GM10248 (cell line): ENCODE measurements around the gene NOP53.
"Not testable (repeated sequence)": the region's sequence is repeated elsewhere in the genome, so short reads cannot be mapped to it uniquely, and the experiment has no call there.

Source experiments
- CTCF ChIA-PET: fragments of 300-600 bp; sonication (Branson Sonifier 250); formaldehyde crosslinking; extraction: SDS; loops from one replicate; lab custom pipeline; 2021; ENCODE audit warnings: antibody characterized with exemption; lab: Yijun Ruan, JAX
- POLR2A ChIA-PET: fragments of 350-650 bp; sonication (Branson Sonifier 250); formaldehyde crosslinking; extraction: SDS; loops from one replicate; lab custom pipeline; 2020; ENCODE audit warnings: antibody characterized with exemption; lab: Yijun Ruan, JAX
- DNase-seq: peaks from one replicate; pipeline ENCODE4 v3.0.0; 2012; ENCODE audit errors: extremely low spot score
- CTCF ChIP-seq: IDR thresholded peaks from 2 replicates; pipeline ENCODE4 v1.5.1; 2012; ENCODE audit warnings: mild to moderate bottlenecking, low read depth; ENCODE audit errors: extremely low read depth, missing control alignments, control extremely low read depth

Gene NOP53

GRCh38 chr19:47741544-47742140, 3.7 kb upstream of the NOP53 start:
- DNase-seq = no peak

GRCh38 chr19:47742634-47743033, 2.7 kb upstream of the NOP53 start:
- TF ChIP-seq CTCF = no peak
- POLR2A ChIA-PET = interaction anchor here (0.6 kb wide), 1 partner anchor 24 kb away, joined by 5 read pairs; no protein-coding TSS in a partner anchor
- DNase-seq = no peak
- CTCF ChIA-PET = interaction anchor here (0.7 to 3.5 kb wide), 11 partner anchors 14 to 451 kb away, joined by 3 to 23 read pairs (median 3); partner anchors contain the start of gene EHD2

More at GRCh38 chr19:47741544-47742140, 3.7 kb upstream of the NOP53 start:
- TF ChIP-seq CTCF = no peak
- CTCF ChIA-PET = interaction anchor here (0.9 to 2.4 kb wide), 3 partner anchors 24 to 306 kb away, joined by 3 to 11 read pairs (median 4); no protein-coding TSS in a partner anchor
- POLR2A ChIA-PET = no interaction called here

- DNase-seq, POLR2A ChIA-PET: not testable (repeated sequence)
- CTCF ChIA-PET = interaction anchor here (1.1 to 3.5 kb wide), 3 partner anchors 13 to 310 kb away, joined by 3 to 23 read pairs (median 7); partner anchors contain the start of gene EHD2
Measured at GRCh38 chr19:47746129-47746528, 783 bp downstream of the NOP53 start.

- DNase-seq = peak; percentile 78
- TF ChIP-seq CTCF = no peak
- POLR2A ChIA-PET = interaction anchor here (0.5 kb wide), 1 partner anchor 442 kb away, joined by 5 read pairs; no protein-coding TSS in a partner anchor
- CTCF ChIA-PET = interaction anchor here (1.2 kb wide), 1 partner anchor 10 kb away, joined by 3 read pairs; no protein-coding TSS in a partner anchor
Measured at GRCh38 chr19:47749326-47749725, 4.0 kb downstream of the NOP53 start.

- POLR2A ChIA-PET = no interaction called here
- TF ChIP-seq CTCF = no peak
- DNase-seq = no peak
- CTCF ChIA-PET = interaction anchor here (0.8 to 1.9 kb wide), 3 partner anchors 15 to 52 kb away, joined by 3 to 13 read pairs (median 3); no protein-coding TSS in a partner anchor
Measured at GRCh38 chr19:47750752-47751151, 5.4 kb downstream of the NOP53 start.

- DNase-seq = no peak
- TF ChIP-seq CTCF = no peak
- ChIA-PET CTCF (interaction anchor here (2.0 kb wide), 1 partner anchor 13 kb away, joined by 7 read pairs; no protein-coding TSS in a partner anchor), POLR2A (interaction anchor here (0.5 to 0.6 kb wide), 2 partner anchors 174 to 445 kb away, joined by 3 to 5 read pairs; no protein-coding TSS in a partner anchor)
Measured at GRCh38 chr19:47752440-47753211, 7.3 kb downstream of the NOP53 start.
